ENCODE results near the gene LRPAP1.

DNA sequence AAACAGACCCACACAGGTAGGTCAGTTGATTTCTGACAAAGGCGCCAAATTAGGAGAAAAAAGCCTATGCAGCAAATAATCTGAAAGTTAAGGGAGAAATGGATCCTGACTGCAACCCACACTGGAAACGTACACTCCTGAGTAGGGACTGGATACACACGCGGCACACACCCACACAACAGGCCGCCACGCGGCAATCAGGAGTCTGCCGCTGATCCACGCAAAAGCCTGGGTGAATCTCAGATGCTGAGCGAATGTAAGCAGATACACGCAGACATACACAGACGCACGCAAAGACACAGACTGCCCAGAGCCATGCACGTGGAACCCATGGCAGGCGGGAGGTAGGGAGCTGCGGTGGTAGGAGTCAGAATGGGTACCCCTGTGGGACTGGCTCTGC is 21.7 kb downstream of the LRPAP1 start:
- no peak for TF ChIP-seq YY1 (tag by site-specific recombination; IDR thresholded peaks at IDR 0.05)
- no peak for TF ChIP-seq CTCF (tag by site-specific recombination; IDR thresholded peaks at IDR 0.05)
- no peak for TF ChIP-seq ZNF274 (IDR thresholded peaks at IDR 0.05; ENCODE audit: low read length)
- TF ChIP-seq ZNF274 (tag by site-specific recombination; IDR thresholded peaks at IDR 0.05; ENCODE audit: borderline replicate concordance): no peak
- TF ChIP-seq ZNF292 (tag by site-specific recombination; IDR thresholded peaks at IDR 0.05; ENCODE audit: borderline replicate concordance, low read depth): no peak
- TF ChIP-seq, protein P1, sequence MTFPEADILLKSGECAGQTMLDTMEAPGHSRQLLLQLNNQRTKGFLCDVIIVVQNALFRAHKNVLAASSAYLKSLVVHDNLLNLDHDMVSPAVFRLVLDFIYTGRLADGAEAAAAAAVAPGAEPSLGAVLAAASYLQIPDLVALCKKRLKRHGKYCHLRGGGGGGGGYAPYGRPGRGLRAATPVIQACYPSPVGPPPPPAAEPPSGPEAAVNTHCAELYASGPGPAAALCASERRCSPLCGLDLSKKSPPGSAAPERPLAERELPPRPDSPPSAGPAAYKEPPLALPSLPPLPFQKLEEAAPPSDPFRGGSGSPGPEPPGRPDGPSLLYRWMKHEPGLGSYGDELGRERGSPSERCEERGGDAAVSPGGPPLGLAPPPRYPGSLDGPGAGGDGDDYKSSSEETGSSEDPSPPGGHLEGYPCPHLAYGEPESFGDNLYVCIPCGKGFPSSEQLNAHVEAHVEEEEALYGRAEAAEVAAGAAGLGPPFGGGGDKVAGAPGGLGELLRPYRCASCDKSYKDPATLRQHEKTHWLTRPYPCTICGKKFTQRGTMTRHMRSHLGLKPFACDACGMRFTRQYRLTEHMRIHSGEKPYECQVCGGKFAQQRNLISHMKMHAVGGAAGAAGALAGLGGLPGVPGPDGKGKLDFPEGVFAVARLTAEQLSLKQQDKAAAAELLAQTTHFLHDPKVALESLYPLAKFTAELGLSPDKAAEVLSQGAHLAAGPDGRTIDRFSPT (tag by site-specific recombination; IDR thresholded peaks at IDR 0.05): no peak
- TF ChIP-seq ZNF529 (tag by site-specific recombination; IDR thresholded peaks at IDR 0.05; ENCODE audit: insufficient replicate concordance): no peak
- TF ChIP-seq TSHZ1 (tag by site-specific recombination; IDR thresholded peaks at IDR 0.05; ENCODE audit: borderline replicate concordance): no peak
- TF ChIP-seq ZNF624 (tag by site-specific recombination; IDR thresholded peaks at IDR 0.05): no peak
- TF ChIP-seq, protein P2, sequence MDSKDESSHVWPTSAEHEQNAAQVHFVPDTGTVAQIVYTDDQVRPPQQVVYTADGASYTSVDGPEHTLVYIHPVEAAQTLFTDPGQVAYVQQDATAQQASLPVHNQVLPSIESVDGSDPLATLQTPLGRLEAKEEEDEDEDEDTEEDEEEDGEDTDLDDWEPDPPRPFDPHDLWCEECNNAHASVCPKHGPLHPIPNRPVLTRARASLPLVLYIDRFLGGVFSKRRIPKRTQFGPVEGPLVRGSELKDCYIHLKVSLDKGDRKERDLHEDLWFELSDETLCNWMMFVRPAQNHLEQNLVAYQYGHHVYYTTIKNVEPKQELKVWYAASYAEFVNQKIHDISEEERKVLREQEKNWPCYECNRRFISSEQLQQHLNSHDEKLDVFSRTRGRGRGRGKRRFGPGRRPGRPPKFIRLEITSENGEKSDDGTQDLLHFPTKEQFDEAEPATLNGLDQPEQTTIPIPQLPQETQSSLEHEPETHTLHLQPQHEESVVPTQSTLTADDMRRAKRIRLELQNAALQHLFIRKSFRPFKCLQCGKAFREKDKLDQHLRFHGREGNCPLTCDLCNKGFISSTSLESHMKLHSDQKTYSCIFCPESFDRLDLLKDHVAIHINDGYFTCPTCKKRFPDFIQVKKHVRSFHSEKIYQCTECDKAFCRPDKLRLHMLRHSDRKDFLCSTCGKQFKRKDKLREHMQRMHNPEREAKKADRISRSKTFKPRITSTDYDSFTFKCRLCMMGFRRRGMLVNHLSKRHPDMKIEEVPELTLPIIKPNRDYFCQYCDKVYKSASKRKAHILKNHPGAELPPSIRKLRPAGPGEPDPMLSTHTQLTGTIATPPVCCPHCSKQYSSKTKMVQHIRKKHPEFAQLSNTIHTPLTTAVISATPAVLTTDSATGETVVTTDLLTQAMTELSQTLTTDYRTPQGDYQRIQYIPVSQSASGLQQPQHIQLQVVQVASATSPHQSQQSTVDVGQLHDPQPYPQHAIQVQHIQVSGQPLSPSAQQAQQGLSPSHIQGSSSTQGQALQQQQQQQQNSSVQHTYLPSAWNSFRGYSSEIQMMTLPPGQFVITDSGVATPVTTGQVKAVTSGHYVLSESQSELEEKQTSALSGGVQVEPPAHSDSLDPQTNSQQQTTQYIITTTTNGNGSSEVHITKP (tag by site-specific recombination; IDR thresholded peaks at IDR 0.05): no peak
- no peak for TF ChIP-seq PBX3 (CRISPR knock-in tag; IDR thresholded peaks at IDR 0.05)
- TF ChIP-seq ZNF768 (tag by site-specific recombination; IDR thresholded peaks at IDR 0.05): no peak
- TF ChIP-seq, protein P3, sequence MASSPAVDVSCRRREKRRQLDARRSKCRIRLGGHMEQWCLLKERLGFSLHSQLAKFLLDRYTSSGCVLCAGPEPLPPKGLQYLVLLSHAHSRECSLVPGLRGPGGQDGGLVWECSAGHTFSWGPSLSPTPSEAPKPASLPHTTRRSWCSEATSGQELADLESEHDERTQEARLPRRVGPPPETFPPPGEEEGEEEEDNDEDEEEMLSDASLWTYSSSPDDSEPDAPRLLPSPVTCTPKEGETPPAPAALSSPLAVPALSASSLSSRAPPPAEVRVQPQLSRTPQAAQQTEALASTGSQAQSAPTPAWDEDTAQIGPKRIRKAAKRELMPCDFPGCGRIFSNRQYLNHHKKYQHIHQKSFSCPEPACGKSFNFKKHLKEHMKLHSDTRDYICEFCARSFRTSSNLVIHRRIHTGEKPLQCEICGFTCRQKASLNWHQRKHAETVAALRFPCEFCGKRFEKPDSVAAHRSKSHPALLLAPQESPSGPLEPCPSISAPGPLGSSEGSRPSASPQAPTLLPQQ (tag by site-specific recombination; IDR thresholded peaks at IDR 0.05): no peak
- TF ChIP-seq ZNF544 (tag by site-specific recombination; IDR thresholded peaks at IDR 0.05): no peak
- no peak for TF ChIP-seq ZNF133 (tag by site-specific recombination; IDR thresholded peaks at IDR 0.05)

Data from HEK293 (cell line).